K562 treated with DMSO at 1 percent for 12 hours (cell line): ENCODE results near the gene PIK3CD. TPM values are rescaled to one million over a fixed set of nuclear protein-coding genes. Genes with fewer than 3 reads are reported as not detected.

Experiments used
- total RNA-seq: library from RNA; unstranded; fragments of 300-600 nt; gene quantifications from 2 replicates; pipeline ENCODE4 v1.2.3, GENCODE V29; 2022; ENCODE audit not compliant: insufficient read depth

PIK3CD gene
- total RNA-seq = 19.3 and 44.3 TPM in 2 replicates

DNA sequence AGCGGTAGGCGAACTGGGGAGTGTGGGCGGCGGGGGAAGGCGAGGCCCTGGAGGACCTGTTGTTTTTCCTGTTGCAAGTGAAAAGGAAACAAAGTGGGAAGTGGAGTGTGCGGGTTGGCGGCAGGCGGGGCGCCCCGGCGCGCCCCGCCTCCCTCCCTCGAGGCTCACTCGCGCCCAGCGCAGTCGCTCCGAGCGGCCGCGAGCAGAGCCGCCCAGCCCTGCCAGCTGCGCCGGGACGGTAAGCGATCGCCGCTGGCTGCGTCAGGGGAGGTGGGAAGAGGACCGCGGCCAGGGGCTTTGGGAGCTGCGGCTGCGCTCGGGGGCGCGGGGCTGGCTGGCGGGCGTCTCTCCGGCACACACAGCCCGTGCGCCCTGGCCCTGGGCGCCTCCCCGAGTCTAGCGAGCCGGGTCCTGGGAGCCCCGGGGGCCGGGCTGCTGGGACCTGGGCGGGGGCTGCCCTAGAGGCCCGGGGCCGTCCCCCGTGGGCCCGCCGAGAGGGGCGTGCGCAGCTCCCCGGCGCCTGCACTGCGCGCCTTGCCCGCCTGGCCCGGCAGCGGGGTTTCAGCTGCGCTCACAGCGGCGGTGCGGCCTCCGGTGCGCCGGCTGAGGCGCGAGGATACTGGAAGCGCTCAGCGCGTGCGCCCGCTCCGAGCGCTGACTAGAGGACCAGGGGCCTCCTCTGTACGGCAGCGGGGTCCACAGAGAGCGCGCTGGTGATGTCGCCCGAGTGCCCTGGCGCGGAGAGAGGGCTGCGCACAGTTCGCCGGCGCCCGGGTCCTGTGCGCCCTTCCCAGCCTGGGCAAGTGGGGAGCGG lies at the start of gene PIK3CD:
TSS of gene PIK3CD (plus strand) at position 167 of the 814 bp plus-strand sequence. CDS start 58,725 bp downstream, outside the sequence.

Other genes starting within 250 kb of the PIK3CD start
- gene SLC25A33, start 112.3 kb upstream of the PIK3CD start, total RNA-seq = 10.9 and 13.4 TPM in 2 replicates
- 10.9 and 22.6 TPM in 2 replicates for gene TMEM201, start 62.8 kb upstream of the PIK3CD start, total RNA-seq
- 45.7 and 93.7 TPM in 2 replicates for gene CLSTN1, start 172.2 kb downstream of the PIK3CD start, total RNA-seq